HEK293 (cell line): ENCODE measurements around the gene MSX1.

Source experiments
- CTCF ChIA-PET: fragments of 350-600 bp; formaldehyde crosslinking; extraction: SDS; loops from one replicate; lab custom pipeline; 2021; ENCODE audit warnings: antibody characterized with exemption; lab: Yijun Ruan, JAX
- POLR2A ChIA-PET: fragments of 300-600 bp; formaldehyde crosslinking; extraction: SDS; loops from one replicate; lab custom pipeline; 2020; ENCODE audit warnings: antibody characterized with exemption, inconsistent platforms; lab: Yijun Ruan, JAX
- H3K27ac ChIP-seq: fragments of 200-500 bp; sonication (Bioruptor generic); 2 replicates; pipeline ENCODE4 v1.5.1; 2014; ENCODE audit warnings: low read depth, low read length, control low read depth, inconsistent platforms; ENCODE audit errors: extremely low read depth
- H3K36me3 ChIP-seq, 2 experiments: fragments of 200-500 bp in 1 of 2; sonication (Bioruptor generic) in 1 of 2; 1 replicate in 1 of 2; 2 replicates in 1 of 2; pipeline ENCODE4 v1.5.1; 2014 to 2017; ENCODE audit warnings: inconsistent platforms in 2 of 2, low read length in 2 of 2; ENCODE audit not compliant: control insufficient read depth in 2 of 2, insufficient read depth in 1 of 2
- H3K4me1 ChIP-seq: fragments of 200-500 bp; sonication (Bioruptor generic); 2 replicates; pipeline ENCODE4 v1.5.1; 2014; ENCODE audit warnings: mild to moderate bottlenecking, low read length, inconsistent platforms; ENCODE audit not compliant: control insufficient read depth, insufficient read depth
- H3K4me3 ChIP-seq: 2 replicates; pipeline ENCODE4 v1.5.1; 2011; ENCODE audit warnings: low read depth, mild to moderate bottlenecking, control low read depth, low read length, moderate library complexity
- H3K9me3 ChIP-seq: fragments of 200-500 bp; sonication (Bioruptor generic); 2 replicates; pipeline ENCODE4 v1.5.1; 2014; ENCODE audit warnings: low read depth, low read length, inconsistent platforms; ENCODE audit not compliant: control insufficient read depth, insufficient read depth
- GFI1B ChIP-seq: fragments of 450-650 bp; formaldehyde crosslinking; IDR thresholded peaks from 2 replicates; pipeline ENCODE4 v1.5.1; 2016; ENCODE audit warnings: missing biosample characterization, missing genetic modification characterization
- GLIS2 ChIP-seq: fragments of 450-650 bp; formaldehyde crosslinking; IDR thresholded peaks from 2 replicates; pipeline ENCODE4 v1.5.1; 2016; ENCODE audit warnings: missing biosample characterization, missing genetic modification characterization
- HOXA7 ChIP-seq: sonication (generic); formaldehyde crosslinking; IDR thresholded peaks from 2 replicates; pipeline ENCODE4 v1.8.1; 2022; ENCODE audit warnings: missing genetic modification reagents, borderline replicate concordance
- ZNF174 ChIP-seq: fragments of 450-650 bp; formaldehyde crosslinking; IDR thresholded peaks from 2 replicates; pipeline ENCODE4 v1.5.0; 2017; ENCODE audit warnings: missing biosample characterization, mild to moderate bottlenecking, missing genetic modification characterization
- ZNF223 ChIP-seq: fragments of 450-650 bp; formaldehyde crosslinking; IDR thresholded peaks from 2 replicates; pipeline ENCODE4 v1.5.1; 2016; ENCODE audit warnings: missing biosample characterization, missing genetic modification characterization
- ZNF24 ChIP-seq: fragments of 450-650 bp; formaldehyde crosslinking; IDR thresholded peaks from 2 replicates; pipeline ENCODE4 v1.5.1; 2016; ENCODE audit warnings: missing biosample characterization, missing genetic modification characterization
- ZNF324 ChIP-seq: fragments of 450-650 bp; formaldehyde crosslinking; IDR thresholded peaks from 2 replicates; pipeline ENCODE4 v1.5.1; 2016; ENCODE audit warnings: missing biosample characterization, missing genetic modification characterization
- ZNF514 ChIP-seq: fragments of 450-650 bp; formaldehyde crosslinking; IDR thresholded peaks from 2 replicates; pipeline ENCODE4 v1.5.1; 2016; ENCODE audit warnings: missing biosample characterization, missing genetic modification characterization
- ZNF561 ChIP-seq: fragments of 450-650 bp; IDR thresholded peaks from 2 replicates; pipeline ENCODE4 v1.5.1; 2018; ENCODE audit warnings: missing biosample characterization, missing genetic modification characterization, borderline replicate concordance
- ZNF664 ChIP-seq: fragments of 450-650 bp; formaldehyde crosslinking; IDR thresholded peaks from 2 replicates; pipeline ENCODE4 v1.5.1; 2016; ENCODE audit warnings: missing biosample characterization, missing genetic modification characterization
- ZNF670 ChIP-seq: fragments of 450-650 bp; formaldehyde crosslinking; IDR thresholded peaks from 2 replicates; pipeline ENCODE4 v1.5.1; 2016; ENCODE audit warnings: missing biosample characterization, missing genetic modification characterization, low read depth
- TF ChIP-seq, protein P1 (sequence below): fragments of 450-650 bp; formaldehyde crosslinking; IDR thresholded peaks from 2 replicates; pipeline ENCODE4 v1.5.1; 2016; ENCODE audit warnings: missing biosample characterization, missing genetic modification characterization
- TF ChIP-seq, protein P2 (sequence below): fragments of 450-650 bp; formaldehyde crosslinking; IDR thresholded peaks from 2 replicates; pipeline ENCODE4 v1.5.1; 2016; ENCODE audit warnings: missing biosample characterization, missing genetic modification characterization
- TF ChIP-seq, protein P3 (sequence below): fragments of 450-650 bp; formaldehyde crosslinking; IDR thresholded peaks from 2 replicates; pipeline ENCODE4 v1.5.0; 2017; ENCODE audit warnings: missing biosample characterization, missing genetic modification characterization, borderline replicate concordance
- TF ChIP-seq, protein P4 (sequence below): fragments of 450-650 bp; formaldehyde crosslinking; IDR thresholded peaks from 2 replicates; pipeline ENCODE4 v1.5.1; 2016; ENCODE audit warnings: missing biosample characterization, missing genetic modification characterization

Gene MSX1

DNA sequence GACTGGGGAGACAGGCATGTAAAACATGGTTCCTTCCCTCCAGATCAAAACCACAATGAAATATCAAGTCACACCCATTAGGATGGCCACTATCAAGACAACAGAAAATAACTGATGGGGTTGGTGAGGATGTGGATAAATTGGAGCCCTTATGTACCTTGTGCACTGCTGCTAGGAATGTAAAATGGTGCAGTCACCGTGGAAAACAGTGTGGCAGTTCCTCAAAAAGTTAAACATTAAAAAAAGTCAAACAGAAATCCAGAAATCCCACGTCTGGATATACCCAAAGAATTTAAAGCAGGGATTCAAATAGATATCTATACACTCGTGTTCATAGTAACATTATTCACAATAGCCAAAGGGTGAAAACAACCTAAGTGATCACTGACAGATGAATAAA, 35.2 kb upstream of the MSX1 start:
- TF ChIP-seq, protein P1, sequence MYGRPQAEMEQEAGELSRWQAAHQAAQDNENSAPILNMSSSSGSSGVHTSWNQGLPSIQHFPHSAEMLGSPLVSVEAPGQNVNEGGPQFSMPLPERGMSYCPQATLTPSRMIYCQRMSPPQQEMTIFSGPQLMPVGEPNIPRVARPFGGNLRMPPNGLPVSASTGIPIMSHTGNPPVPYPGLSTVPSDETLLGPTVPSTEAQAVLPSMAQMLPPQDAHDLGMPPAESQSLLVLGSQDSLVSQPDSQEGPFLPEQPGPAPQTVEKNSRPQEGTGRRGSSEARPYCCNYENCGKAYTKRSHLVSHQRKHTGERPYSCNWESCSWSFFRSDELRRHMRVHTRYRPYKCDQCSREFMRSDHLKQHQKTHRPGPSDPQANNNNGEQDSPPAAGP, result no peak
- no peak overlapping the region for H3K27ac ChIP-seq
- H3K4me3 ChIP-seq, result no peak overlapping the region
- no peaks in the 10 kb centered on the region for H3K36me3 ChIP-seq
- CTCF ChIA-PET, result no interaction called here
- H3K9me3 ChIP-seq, result no peaks in the 10 kb centered on the region
- no peaks in the 10 kb centered on the region for H3K4me1 ChIP-seq
- POLR2A ChIA-PET, result no interaction called here

DNA sequence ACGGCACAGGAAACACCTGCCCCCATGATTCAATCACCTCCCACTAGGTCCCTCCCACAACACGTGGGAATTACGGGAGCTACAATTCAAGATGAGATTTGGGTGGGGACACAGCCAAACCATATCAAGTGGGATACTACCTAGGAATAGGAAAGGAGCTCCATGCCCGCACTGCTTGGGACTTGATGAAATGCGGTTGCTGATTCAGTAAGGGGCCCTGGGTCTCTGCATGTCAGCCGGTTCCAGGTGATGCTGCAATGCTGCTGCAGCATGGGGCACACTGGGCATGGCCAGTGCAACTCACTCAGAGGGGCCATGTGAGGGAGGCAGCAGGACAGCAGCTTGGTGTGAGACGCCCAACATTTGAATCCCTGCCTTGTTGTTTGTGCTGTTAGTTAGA, 34.0 kb upstream of the MSX1 start:
- H3K36me3 ChIP-seq, result no peaks in the 10 kb centered on the region
- H3K4me1 ChIP-seq, result no peaks in the 10 kb centered on the region
- TF ChIP-seq, protein P2, sequence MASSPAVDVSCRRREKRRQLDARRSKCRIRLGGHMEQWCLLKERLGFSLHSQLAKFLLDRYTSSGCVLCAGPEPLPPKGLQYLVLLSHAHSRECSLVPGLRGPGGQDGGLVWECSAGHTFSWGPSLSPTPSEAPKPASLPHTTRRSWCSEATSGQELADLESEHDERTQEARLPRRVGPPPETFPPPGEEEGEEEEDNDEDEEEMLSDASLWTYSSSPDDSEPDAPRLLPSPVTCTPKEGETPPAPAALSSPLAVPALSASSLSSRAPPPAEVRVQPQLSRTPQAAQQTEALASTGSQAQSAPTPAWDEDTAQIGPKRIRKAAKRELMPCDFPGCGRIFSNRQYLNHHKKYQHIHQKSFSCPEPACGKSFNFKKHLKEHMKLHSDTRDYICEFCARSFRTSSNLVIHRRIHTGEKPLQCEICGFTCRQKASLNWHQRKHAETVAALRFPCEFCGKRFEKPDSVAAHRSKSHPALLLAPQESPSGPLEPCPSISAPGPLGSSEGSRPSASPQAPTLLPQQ (tag by site-specific recombination), result no peak
- TF ChIP-seq ZNF670 (tag by site-specific recombination) (no peak), GFI1B (tag by site-specific recombination) (no peak)
- POLR2A ChIA-PET, result no interaction called here
- no peaks in the 10 kb centered on the region for H3K9me3 ChIP-seq
- CTCF ChIA-PET, result no interaction called here
- no peak overlapping the region for H3K4me3 ChIP-seq
- no peak overlapping the region for H3K27ac ChIP-seq

DNA sequence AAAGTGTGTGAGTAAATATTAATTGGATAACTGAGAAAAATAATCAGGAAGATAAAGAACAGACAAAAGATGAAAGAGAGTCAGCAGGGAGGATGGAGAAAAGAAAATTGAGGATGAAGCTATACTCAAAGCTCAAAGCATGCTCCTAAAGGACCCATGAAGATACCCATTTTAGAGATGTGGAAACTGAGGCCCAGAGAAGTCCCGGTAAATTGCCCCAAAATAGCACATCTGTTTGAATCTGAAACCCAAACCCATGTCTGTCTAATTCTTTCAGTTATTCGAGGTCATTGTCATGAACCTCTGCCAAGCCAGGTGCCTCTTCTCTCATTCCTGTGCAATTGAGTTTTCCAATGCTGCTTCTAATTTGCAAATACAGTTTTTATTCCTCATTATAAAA, 29.6 kb upstream of the MSX1 start:
- no peaks in the 10 kb centered on the region for H3K36me3 ChIP-seq
- POLR2A ChIA-PET, result no interaction called here
- CTCF ChIA-PET, result no interaction called here
- TF ChIP-seq ZNF24 (tag by site-specific recombination) (no peak), ZNF514 (tag by site-specific recombination) (no peak), ZNF324 (tag by site-specific recombination) (no peak), ZNF174 (tag by site-specific recombination) (no peak)
- H3K9me3 ChIP-seq, result no peaks in the 10 kb centered on the region
- no peak overlapping the region for H3K4me3 ChIP-seq
- no peaks in the 10 kb centered on the region for H3K4me1 ChIP-seq
- H3K27ac ChIP-seq, result no peak overlapping the region

DNA sequence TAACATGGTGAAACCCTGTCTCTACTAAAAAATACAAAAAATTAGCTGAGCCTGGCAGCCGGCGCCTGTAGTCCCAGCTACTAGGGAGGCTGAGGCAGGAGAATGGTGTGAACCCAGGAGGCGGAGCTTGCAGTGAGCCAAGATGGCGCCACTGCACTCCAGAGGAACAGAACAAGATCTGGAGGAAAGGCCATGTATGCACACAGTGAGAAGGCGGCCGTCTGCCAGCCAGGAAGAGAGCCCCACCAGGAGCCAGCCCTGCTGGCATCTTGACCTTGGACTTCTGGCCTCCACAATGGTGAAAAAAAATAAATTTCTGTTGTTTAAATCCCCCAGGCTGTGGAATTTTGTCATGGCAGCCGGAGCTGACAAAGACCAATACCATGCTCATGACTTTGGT, 28.2 kb upstream of the MSX1 start:
- no peak overlapping the region for H3K4me3 ChIP-seq
- CTCF ChIA-PET, result no interaction called here
- no peaks in the 10 kb centered on the region for H3K4me1 ChIP-seq
- TF ChIP-seq ZNF561 (no peak), GLIS2 (tag by site-specific recombination) (no peak), HOXA7 (CRISPR knock-in tag) (no peak), ZNF223 (tag by site-specific recombination) (no peak), ZNF664 (tag by site-specific recombination) (no peak), ZNF174 (tag by site-specific recombination) (no peak)
- TF ChIP-seq, protein P3, sequence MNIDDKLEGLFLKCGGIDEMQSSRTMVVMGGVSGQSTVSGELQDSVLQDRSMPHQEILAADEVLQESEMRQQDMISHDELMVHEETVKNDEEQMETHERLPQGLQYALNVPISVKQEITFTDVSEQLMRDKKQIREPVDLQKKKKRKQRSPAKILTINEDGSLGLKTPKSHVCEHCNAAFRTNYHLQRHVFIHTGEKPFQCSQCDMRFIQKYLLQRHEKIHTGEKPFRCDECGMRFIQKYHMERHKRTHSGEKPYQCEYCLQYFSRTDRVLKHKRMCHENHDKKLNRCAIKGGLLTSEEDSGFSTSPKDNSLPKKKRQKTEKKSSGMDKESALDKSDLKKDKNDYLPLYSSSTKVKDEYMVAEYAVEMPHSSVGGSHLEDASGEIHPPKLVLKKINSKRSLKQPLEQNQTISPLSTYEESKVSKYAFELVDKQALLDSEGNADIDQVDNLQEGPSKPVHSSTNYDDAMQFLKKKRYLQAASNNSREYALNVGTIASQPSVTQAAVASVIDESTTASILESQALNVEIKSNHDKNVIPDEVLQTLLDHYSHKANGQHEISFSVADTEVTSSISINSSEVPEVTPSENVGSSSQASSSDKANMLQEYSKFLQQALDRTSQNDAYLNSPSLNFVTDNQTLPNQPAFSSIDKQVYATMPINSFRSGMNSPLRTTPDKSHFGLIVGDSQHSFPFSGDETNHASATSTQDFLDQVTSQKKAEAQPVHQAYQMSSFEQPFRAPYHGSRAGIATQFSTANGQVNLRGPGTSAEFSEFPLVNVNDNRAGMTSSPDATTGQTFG, result no peak
- TF ChIP-seq, protein P4, sequence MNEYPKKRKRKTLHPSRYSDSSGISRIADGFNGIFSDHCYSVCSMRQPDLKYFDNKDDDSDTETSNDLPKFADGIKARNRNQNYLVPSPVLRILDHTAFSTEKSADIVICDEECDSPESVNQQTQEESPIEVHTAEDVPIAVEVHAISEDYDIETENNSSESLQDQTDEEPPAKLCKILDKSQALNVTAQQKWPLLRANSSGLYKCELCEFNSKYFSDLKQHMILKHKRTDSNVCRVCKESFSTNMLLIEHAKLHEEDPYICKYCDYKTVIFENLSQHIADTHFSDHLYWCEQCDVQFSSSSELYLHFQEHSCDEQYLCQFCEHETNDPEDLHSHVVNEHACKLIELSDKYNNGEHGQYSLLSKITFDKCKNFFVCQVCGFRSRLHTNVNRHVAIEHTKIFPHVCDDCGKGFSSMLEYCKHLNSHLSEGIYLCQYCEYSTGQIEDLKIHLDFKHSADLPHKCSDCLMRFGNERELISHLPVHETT (tag by site-specific recombination), result no peak
- H3K36me3 ChIP-seq, result no peaks in the 10 kb centered on the region
- no peaks in the 10 kb centered on the region for H3K9me3 ChIP-seq
- POLR2A ChIA-PET, result no interaction called here
- H3K27ac ChIP-seq, result no peak overlapping the region
